Myocyte (in vitro differentiated cells): ENCODE data around the gene SMIM13. TPM values are rescaled to one million over a fixed set of nuclear protein-coding genes. Genes with fewer than 3 reads are reported as not detected.

Source experiments
- DNase-seq: peaks from one replicate; pipeline ENCODE4 v3.0.0-alpha.2; 2012; ENCODE audit warnings: low read depth
- total RNA-seq: library from RNA; depleted of rRNA; stranded (reverse); fragments of >200 nt; gene quantifications from 2 replicates; pipeline ENCODE4 v1.2.3, GENCODE V29; 2014

SMIM13 gene
- total RNA-seq, 1 donor from 2014 or later = 20.0 TPM

- DNase-seq = no peak
Observed at GRCh38 chr6:11187301-11187700, 93.7 kb downstream of the SMIM13 start.

Other genes with a start within 250 kb of the SMIM13 start
- not detected in 2 replicates for gene GCM2, start 211.8 kb upstream of the SMIM13 start, total RNA-seq
- gene SYCP2L, start 206.8 kb upstream of the SMIM13 start, total RNA-seq = 0.40 TPM in 1 of 2 replicates, not detected in the other
- 0.05 TPM in 1 of 2 replicates, not detected in the other for gene ELOVL2, start 49.5 kb upstream of the SMIM13 start, total RNA-seq
- gene ERVFRD-1, start 17.9 kb downstream of the SMIM13 start, total RNA-seq = not detected in 2 replicates
- 3.4 and 4.5 TPM in 2 replicates for gene NEDD9, start 138.8 kb downstream of the SMIM13 start, total RNA-seq